GM21447 (cell line): ENCODE results near the gene HDAC2.
"Not testable (repeated sequence)": the region's sequence is repeated elsewhere in the genome, so short reads cannot be mapped to it uniquely, and the experiment has no call there.

ENCODE experiments used
- ATAC-seq: cut with Tn5 transposase; IDR thresholded peaks from one replicate; pipeline ENCODE4 v1.9.1; 2021; ENCODE audit not compliant: unreplicated experiment

The HDAC2 gene

DNA sequence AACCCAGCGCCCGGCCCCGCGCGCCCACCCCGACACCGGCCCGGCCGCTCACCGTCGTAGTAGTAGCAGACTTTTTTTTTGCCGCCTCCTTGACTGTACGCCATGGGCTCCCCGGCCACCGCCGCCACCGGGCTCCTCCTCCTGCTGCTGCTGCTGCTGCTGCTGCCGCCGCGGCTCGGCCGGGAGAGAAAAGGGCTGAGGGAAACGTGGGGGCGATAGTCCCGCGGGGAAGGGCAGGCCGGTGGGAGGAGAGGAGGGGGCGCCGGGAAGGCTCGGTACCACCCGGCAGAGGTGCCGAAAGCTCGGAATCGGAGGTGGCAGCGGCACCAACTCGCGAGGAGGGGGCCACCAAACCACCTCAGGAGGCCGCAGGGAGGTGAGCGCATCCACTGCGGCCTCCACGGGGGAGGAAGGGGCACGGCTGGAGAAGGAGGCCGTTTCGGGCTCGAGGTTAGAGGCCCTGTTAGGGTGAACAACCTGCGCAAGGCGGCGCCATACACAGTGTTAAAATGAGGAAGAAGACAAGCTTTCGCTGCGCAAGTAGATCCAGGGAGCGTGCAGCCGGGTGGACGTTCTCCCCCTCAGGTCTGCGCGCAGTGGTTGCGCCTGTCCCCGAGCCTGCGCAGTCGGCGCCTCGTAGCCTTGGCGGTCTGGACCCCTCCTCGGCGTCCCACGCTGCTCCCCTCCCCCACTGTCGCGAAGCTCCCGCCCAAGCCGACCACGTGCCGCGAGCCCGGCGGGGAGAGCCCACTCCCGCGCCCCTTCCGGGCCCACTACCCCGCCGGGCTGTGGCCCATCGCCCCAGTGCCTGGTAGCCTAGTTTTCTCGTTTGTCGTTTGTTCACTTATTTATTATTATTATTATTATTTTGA is at the start of gene HDAC2:
TSS of gene HDAC2 (minus strand) at position 344 of the 872 bp plus-strand sequence. CDS start at position 104, 240 bp downstream.
- peak; percentile 79 for ATAC-seq

DNA sequence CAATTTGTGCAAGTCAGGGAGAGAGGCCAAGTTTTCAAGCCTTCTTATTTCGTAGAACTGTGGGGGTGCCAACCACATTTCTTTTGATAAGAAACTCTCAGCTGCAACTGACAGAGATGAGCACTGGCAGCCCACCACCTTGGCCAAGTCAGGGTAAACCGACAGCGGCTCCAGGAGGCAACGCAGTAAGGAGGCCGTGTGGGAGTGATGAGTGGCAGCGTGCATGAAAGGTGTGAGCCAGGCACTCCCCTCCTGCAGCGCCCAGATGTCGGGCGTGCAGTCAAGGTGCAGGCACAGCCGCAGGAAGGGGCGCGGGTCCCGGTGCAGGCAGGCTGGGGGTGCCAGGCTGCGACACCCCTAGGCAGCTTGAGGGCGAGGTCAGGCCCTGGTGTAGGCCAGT is 49.2 kb upstream of the HDAC2 start:
- ATAC-seq = no peak

DNA sequence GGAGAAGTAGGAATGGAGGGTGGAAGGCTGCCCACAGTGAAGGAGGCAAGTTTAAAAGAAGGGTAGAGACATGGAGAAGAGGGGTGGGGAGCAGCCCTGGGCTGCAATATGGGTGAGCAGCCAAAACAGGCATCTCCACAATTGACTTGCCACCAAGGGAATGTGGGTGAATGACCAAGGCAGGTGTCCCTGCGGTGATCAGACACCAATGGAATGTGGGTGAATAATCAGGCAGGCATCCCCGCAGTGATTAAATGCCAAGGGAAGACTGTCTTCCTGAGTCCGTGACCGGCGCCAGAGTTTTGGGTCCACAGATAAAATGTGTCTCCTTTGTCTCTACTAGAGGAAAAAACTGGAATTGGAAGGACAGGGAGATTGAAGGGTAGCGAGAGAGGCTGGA is 46.2 kb upstream of the HDAC2 start:
- ATAC-seq = not testable (repeated sequence)

DNA sequence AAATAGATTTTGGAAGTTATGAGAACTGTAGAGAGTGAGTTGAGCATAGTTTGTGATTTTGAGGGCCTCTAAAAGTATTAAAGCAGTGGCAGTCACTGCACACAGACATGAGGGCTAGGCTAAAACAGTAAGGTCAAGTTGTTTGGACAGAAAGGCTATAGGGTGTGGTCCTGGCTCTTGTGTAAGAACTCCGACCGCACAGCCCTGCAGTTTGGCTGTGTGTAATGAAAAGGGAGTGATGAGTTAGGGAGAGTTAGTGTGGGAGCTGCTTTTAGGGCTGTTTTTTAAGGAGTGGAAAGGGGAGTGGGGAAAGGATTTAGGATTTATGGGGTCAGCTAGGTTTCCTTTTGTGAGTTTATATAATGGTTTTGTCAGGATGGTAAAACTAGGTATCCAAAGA is 43.2 kb upstream of the HDAC2 start:
- not testable (repeated sequence) for ATAC-seq

DNA sequence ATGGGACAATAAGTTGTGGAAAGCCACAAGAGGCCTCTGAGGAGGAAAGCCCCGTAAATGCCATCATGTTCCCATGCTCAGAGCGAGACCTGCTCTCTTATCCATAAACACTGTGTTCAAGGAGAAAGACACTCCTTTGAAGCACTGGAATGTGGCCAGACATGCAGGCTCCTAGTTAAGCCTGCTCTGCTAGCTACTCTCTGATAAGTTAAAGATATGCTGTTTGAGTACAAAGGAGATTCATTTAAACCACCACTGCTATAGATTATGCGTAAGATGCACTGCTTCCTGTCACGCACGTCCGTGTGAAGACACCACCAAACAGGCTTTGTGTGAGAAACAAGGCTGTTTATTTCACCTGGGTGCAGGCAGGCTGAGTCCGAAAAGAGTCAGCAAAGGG is 40.5 kb upstream of the HDAC2 start:
- not testable (repeated sequence) for ATAC-seq

DNA sequence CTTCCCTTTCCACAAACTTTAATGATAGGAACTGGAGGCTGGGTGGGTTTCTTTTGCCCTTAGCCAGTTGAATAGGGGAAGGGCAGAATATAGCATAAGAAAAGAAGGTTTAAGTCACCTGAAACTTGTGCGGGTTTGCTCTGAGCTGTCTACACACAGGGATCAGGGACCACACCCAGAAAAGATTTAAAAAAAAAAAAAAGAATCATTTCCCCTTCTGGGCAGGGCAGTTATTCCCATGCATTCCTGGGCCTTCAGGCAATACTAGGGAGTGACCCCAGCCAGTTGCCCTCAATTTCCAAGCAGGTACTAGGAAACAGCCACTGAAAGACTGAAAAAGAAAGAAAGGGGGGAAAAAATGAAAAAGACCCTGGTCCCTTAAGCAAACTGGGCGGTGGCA is 39.6 kb upstream of the HDAC2 start:
- no peak for ATAC-seq

DNA sequence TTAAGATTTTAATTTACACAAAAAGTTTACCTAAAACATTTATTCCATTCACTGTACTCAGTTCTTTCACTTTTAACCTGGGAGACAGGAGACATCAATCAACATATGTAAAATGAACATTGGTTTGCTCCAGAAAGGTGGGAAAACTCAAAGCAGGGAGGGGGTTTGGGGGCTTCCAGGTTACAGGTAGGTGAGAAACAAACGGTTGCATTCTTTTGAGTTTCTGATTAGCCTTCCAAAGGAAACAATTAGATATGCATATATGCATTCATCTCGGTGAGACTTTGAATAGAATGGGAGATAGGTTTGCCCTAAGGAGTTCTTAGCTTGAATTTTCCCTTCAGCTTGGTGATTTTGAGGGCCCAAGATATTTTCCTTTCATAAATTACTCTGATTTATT is 38.2 kb upstream of the HDAC2 start:
- no peak for ATAC-seq

DNA sequence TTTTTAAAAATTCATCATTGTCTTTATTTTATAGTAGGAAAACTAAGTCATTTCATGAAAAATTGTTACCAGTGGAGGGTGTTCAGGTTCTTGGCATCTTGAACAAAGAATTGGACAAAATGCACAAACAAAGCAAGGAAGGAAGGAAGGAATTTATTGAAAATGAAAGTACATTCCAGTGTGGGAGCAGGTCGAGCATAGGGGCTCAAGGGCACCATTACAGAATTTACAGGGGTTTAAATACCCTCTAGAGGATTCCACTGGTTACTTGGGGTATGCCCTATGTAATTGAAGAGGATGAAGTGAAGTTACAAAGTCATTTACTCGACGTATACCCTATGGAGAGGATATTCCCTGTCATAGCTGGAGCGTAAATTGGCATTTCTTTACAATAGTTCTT is 37.4 kb upstream of the HDAC2 start:
- no peak for ATAC-seq

DNA sequence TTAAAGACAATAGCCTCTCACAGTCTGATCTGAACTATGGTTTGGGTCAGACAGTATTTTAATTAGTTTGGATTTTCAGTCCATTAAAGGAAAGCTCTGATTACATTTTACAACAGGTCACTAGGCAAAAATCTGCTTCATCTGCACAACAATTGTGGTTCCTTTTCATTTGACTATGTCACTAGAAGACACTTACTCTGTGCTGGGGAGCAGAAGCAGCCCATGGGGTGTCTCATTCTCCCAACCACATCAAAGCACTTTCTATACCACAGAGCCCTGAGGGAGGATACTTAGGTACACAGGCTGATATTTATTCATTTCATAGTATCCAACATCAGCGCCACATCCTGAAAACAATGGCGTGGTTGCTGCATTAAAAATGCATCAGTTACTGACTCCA is 36.6 kb upstream of the HDAC2 start:
- no peak for ATAC-seq

DNA sequence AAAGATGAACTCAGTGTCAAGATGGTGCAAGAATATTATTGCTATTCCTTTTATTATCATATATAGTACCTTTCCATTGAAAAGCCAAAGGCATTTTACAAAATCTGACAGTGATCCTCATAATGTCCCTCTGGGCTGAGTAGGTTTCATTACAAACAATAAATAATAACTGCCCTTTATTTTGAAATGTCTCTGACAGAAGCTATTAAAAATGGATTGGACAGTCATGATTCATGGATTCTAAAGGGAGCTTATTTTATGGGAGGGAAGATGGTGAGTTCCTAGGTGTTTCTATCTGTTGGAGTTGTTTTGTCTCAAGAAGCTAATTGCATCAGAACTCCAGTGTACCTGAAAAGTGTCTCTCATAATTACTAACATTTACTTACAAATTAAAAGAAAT is 30.4 kb upstream of the HDAC2 start:
- no peak for ATAC-seq

DNA sequence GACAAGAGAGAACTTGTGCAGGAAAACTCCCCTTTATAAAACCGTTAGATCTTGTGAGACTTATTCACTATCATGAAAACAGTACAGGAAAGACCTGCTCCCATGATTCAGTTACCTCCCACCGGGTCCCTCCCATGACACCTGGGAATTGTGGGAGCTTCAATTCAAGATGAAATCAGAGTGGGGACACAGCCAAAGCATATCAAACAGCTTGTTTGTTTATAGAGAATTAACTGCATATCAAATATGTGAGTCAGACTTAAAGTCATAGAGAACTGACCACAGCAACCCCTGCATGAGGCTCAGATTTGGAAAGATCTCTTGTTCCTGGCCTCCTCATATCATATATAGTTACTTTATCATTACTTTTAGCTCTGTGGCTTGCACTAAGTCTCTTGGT is 29.1 kb upstream of the HDAC2 start:
- ATAC-seq = no peak

DNA sequence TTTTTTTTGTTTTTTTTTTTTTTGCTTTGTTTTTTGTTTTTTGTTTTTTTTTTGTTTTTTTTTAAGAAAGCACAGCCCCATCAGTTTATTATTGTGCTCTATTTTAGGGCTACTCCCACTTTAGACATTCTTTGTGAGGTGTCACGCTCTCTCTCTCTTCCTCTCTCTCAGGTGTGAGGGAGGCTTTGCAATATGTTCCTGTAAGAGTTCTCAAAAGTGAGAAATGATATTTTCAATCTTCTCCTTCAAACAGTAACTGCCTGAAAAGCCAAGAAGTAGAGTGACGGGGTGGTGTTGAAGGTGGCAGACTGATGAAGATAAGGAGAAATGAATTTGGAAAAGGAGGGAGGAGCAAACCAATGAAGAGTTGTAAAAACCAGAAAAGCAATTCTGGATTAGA is 28.3 kb upstream of the HDAC2 start:
- ATAC-seq = no peak

DNA sequence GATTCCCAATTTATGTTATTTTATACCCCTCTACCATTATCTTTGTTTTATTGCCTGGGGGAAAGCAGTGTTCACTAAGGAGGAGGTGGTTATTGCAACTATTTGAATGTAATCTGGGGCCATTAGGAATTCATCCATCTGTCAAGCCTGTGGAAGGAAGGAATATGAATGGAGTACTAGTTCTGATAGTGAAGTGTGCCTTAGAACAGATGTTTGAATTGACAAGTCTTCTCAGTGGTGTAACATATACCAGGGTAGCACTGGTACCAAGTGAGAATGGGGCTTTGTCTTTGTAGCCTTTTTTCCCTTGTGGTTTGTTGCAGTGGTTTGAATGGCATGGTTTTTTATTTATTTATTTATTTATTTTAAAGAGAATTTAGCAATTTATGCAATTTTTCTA is 27.9 kb upstream of the HDAC2 start:
- no peak for ATAC-seq

DNA sequence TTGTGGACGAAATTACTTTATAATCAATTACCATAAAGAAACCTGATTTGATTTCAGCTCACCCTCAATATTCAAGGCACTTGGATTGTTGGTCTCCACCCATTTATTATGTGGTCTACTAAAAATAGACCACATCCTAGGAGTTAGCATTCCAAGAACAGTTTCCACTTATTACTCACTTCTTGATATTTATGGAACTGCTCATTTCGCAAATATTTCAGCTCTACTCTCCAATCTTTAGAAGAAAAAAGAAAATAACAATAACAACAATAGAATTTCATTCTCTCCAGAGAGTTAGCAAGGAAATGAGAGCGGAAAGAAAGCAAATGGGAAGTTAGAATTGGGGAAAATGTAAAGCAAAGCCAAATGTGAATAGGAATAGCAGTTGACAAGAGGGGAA is 26.2 kb upstream of the HDAC2 start:
- ATAC-seq = no peak

DNA sequence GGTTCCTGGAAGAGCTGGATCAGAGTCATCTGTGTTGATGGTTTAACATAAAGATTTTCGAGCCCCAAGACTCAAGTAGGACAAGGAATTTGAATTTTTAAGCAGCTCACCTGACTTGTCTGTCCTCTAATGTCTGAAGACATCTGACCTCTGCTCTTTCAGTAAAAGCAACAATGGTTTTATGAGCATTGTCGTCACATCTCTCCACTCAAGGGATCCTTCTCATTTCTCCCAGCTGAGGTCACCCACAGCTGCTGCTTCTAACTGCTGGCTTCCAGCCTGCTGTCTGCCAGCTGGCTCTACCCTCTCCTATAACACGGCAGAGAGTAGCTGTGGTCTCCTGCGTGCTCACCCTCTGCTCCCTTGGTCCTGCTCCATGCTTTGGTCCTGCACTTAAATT is 24.7 kb upstream of the HDAC2 start:
- ATAC-seq = no peak

DNA sequence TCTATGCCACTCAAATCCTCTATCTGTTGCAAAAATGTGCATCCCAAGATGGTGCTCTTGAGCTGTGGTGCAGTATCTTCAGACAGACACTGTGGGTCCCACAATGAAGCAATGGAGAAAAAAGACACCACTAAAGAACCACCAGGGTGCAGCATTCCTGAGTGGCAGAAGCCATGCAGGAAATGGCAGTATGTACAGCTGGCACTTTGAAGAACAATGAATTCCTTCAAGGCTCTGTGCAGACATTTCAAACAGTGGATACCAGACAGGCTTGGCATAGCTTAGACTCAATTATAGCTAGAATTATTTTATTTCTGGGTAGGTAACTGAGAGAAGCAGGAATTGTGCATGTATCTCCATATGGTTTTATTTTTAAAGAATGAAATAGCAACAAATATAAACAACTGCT is 24.0 kb upstream of the HDAC2 start:
- ATAC-seq = peak; percentile 91

DNA sequence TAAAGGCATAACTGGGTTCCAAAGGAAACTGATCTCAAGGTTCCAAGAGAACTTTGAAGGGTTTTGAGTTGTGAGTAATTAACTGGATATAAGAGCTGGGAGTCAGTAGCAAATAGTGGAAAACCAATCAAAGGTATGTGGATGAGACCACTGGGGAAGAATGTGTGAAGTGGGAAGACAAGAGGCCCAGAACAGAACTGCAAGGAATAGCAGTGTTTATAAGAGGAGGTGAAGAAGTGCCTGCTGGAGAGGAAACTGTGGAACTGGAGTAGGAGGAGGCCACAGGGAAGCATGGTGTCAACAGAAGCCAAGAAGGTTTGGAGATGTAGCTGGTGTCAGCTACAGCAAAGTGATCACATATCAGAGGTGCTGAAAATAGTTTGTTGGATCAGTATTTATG is 18.7 kb upstream of the HDAC2 start:
- ATAC-seq = no peak

DNA sequence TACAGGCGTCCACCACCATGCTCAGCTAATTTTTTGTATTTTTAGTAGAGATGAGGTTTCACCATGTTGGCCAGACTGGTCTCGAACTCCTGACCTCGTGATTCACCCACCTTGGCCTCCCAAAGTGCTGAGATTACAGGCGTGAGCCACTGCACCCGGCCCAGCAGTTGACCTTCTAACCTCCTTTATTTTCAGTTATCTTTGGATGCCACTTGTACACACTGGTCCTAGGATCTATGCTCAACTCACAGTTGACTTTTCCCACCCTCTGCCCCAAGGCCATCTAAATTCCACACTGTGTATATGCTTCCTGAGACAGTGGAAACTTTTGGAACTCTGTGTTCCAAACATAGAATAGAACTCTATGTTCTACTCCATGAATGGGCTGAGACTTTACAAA is 11.7 kb upstream of the HDAC2 start:
- not testable (repeated sequence) for ATAC-seq

DNA sequence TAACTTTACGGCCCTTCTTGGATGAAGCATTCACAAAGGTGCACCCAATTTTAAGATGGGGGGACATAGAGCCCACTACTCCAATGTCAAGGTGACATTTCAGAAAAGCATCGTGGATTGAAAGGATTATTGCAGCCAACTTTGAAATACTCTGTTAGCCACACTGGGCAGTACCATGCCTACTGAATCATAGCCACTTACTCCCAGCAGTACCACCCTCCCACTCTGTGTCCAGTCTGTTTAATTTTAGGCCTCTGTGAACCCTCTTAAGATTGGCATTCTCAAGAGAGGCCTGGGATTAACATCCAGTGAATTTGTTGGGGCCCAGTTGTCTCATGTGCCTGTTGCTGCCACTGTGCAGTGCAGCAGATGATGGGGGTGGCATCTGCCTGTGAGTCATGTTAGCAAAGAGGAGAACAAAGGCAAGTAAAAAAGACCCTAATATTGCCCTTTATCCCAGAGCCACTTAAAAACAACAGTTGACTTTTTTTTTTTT is 11.2 kb upstream of the HDAC2 start:
- ATAC-seq = no peak

DNA sequence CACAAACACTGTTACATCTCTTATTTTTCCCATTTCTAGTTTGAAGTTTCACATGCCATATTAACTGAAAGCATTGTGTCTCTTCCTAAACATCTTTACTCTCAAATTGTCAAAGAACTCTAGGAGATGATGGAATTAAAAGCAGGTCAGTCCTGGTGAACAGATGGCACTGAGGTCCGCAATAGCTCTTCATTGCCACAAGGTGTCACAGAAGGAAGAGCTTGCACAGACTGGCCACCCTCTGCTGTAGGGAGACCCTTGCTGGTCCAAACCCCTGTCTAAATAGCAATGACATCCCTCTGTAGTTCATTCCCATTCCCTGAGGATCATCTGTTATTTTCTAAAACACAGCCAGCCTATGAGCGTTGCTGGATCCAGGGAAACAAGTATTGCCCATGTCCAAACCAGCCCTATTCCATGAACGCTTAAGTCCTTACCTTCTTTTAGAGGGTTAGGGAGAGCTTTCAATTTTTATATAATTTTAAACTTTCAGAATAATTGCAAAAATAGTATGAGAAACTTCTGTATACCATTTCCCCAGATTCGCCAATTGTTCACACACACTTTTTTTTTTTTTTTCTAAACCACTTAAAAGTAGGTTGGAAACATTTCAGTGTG is 10.1 kb upstream of the HDAC2 start:
- ATAC-seq = peak; percentile 50

DNA sequence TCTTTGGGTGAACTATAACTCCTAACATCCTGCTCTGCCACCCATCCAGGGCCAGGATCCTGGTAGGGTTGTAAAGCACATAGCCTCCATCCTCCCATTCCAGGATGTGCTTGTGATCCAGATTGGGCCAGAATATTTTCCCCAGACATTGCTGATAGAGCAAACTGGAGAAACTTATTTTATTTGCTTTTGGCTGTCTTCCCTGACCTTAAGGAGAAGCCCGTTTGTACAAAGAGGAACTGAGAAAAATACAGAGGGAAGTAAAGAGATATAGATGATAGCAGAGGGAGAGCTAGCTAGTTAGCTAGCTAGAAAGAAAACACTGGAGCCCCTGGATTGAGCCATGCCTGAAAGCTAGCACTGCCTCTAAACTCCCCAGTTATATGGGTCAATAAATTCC is 9.0 kb upstream of the HDAC2 start:
- ATAC-seq = peak; percentile 66

DNA sequence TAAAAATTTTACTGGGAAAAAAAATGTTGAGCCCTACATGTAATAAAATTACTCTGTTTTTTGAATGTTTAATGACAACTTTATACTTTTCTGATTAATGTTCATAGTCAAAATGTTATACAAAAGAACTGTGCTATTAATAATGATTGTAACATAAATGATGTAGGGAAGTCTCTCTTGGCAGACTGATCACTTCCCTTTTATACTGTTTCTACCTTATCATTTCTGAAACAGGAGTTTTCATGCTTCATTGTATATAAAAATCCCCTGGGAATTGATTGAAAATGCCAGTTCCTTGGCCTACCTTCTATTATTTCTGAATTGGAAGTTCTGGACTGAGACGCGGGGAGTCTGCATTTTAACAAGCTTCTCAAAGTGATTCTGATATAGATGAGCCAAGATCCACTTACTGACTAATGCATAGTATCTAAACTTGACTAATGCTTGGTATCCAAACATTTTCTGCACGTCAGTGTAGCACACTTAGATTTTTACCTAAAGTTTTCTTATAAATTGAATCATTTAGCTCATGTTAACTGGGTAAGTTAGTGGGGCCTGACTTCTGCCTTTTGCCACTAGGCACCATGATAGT is 7.2 kb upstream of the HDAC2 start:
- no peak for ATAC-seq
